ENCODE results near the gene CDHR2. TPM values are rescaled to one million over a fixed set of nuclear protein-coding genes. Genes with fewer than 3 reads are reported as not detected.
"Not testable (repeated sequence)": the region's sequence is repeated elsewhere in the genome, so short reads cannot be mapped to it uniquely, and the experiment has no call there.

CDHR2 gene
- total RNA-seq, 1 donor: not detected

DNA sequence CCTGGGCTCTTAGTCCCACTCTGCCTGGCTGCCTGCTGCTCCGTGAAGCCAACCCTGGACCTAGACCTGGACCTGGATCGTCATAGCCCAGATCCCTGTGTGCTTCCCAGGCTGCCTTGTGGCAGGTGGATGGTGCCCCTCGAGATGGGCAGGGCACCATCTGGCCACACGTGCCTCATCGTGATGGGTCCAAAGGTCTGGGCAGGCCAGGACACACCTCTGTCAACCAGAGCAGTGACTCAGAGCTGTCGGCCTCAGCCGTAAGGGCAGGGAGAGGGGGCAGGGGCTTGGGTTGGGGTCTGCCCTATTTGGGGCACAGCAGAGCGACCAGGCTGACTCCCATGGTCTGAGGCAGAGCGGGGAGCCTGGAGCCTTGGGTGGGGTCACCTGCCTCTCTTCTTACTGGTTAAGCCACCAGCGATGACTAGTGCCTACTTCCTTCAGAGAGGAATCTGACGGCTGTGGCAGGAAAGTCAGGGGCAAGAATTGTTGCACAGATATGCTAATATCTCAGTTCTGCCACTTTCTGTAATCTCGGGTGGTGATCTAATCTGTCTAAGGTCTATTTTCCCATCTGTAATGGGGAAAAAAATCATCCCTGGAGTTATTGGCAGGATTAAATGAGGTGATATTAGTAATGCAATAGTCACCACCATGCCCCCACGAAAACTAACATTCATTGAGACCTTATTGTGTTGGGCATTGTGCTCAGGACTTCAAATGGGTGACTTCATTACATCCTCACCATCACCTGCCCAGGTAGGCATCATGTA lies 3.2 kb upstream of the CDHR2 start:
- no peak overlapping the region for H3K4me3 ChIP-seq (ENCODE audit: low read depth, low read length)
- TF ChIP-seq CTCF (IDR thresholded peaks at IDR 0.05; ENCODE audit: insufficient read depth, low read length): no peak
- DNase-seq (ENCODE audit: low read depth): no peak

GRCh38 chr5:176547802-176548201 lies 1.3 kb upstream of the CDHR2 start:
- no peak for TF ChIP-seq CTCF (IDR thresholded peaks at IDR 0.05; ENCODE audit: insufficient read depth, low read length)
- no peak for DNase-seq (ENCODE audit: low read depth)
- no peak overlapping the region for H3K4me3 ChIP-seq (ENCODE audit: low read depth, low read length)

- DNase-seq (ENCODE audit: low read depth): no peak
- no peak overlapping the region for H3K4me3 ChIP-seq (ENCODE audit: low read depth, low read length)
- no peak for TF ChIP-seq CTCF (IDR thresholded peaks at IDR 0.05; ENCODE audit: insufficient read depth, low read length)
Observed at GRCh38 chr5:176549871-176550270, 729 bp downstream of the CDHR2 start.

- no peak for TF ChIP-seq CTCF (IDR thresholded peaks at IDR 0.05; ENCODE audit: insufficient read depth, low read length)
- no peak overlapping the region for H3K4me3 ChIP-seq (ENCODE audit: low read depth, low read length)
- DNase-seq (ENCODE audit: low read depth): no peak
Observed at GRCh38 chr5:176550275-176550831, 1.2 kb downstream of the CDHR2 start.

GRCh38 chr5:176550937-176551336 lies 1.8 kb downstream of the CDHR2 start:
- not testable (repeated sequence) for DNase-seq (ENCODE audit: low read depth); H3K4me3 ChIP-seq (ENCODE audit: low read depth, low read length)

DNA sequence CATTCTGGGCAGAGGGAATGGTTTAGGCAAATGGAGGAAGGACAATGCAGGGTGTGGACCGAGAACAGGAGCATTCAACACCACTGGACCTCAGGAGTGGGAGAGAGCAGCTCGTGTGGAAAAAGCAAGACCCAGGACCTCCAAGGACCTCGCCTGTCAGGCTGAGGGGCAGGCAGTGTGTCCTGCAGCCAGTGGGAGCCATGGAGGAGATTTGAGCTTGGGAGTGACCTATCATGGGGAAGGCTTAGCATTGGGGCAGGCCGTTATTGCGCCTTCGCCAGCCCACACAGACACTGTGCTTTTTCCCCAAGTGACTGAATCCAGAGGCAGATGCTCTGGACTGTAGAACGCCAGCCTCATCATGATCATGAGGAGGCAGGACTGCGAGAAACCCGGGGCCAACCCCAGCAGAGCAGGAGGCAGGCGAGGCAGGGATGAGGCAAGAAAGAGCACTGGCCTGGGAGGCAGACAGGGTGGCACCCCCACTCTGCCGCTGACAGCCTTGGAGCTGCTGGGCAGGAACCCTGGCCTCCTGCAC lies 3.3 kb downstream of the CDHR2 start:
- no peak for DNase-seq (ENCODE audit: low read depth)
- H3K4me3 ChIP-seq (ENCODE audit: low read depth, low read length): no peak overlapping the region
- TF ChIP-seq CTCF (IDR thresholded peaks at IDR 0.05; ENCODE audit: insufficient read depth, low read length): no peak

DNA sequence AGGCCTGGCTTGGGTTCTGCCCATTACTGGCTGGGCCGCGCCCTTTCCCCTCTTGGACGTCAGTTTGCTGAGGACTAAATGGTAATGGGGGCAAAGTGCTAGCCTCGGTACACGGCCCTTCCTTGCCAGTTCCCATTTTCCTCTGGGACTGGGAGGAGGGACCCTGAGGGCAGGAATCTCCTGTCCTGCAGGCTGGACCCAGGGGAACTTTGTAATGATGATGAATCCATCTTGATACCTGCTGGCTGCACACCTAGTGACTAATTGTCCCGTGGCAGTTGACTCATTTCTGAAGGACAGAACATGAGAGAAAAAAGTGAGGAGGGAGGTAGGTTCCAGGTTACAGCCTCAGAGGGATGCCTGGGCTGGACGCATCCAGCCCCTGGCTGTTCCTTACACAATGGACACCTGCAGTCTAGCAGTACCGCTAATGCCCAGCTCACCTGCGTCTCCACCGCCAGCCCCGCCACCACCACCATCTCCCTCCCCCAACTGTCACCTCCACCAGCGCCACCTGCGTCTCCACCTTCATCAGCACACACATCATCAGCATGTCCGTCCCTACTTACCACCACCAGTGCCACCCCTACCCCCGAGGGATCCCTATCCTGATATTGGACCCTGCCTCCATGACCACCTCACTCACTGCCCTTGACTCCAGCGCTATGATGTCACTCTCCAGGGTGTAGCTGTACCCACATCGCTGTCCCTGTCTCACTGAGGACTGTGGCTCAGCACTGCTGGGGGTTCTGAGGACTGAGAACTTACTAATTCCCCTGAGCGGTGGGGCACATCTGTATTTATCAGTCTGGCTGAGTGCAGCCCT lies 4.3 kb downstream of the CDHR2 start:
- no peak for DNase-seq (ENCODE audit: low read depth)
- no peak overlapping the region for H3K4me3 ChIP-seq (ENCODE audit: low read depth, low read length)
- TF ChIP-seq CTCF (IDR thresholded peaks at IDR 0.05; ENCODE audit: insufficient read depth, low read length): no peak

All from fibroblast of the aortic adventitia (primary cell).